ENCODE results near the gene DIPK1A. TPM values are rescaled to one million over a fixed set of nuclear protein-coding genes. Genes with fewer than 3 reads are reported as not detected.

Gene DIPK1A
- total RNA-seq, 1 donor from 2014 or later = 16.0 TPM

- intact Hi-C loops (cut with micrococcal nuclease) = no loop called here
- TF ChIP-seq, protein P1, sequence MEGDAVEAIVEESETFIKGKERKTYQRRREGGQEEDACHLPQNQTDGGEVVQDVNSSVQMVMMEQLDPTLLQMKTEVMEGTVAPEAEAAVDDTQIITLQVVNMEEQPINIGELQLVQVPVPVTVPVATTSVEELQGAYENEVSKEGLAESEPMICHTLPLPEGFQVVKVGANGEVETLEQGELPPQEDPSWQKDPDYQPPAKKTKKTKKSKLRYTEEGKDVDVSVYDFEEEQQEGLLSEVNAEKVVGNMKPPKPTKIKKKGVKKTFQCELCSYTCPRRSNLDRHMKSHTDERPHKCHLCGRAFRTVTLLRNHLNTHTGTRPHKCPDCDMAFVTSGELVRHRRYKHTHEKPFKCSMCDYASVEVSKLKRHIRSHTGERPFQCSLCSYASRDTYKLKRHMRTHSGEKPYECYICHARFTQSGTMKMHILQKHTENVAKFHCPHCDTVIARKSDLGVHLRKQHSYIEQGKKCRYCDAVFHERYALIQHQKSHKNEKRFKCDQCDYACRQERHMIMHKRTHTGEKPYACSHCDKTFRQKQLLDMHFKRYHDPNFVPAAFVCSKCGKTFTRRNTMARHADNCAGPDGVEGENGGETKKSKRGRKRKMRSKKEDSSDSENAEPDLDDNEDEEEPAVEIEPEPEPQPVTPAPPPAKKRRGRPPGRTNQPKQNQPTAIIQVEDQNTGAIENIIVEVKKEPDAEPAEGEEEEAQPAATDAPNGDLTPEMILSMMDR (IDR thresholded peaks at IDR 0.05) = no peak
- CTCF ChIA-PET = interaction anchor here (1.5 kb wide), 1 partner anchor 73 kb away, joined by 3 read pairs; no protein-coding TSS in a partner anchor
- no peaks in the 10 kb centered on the region for H3K27me3 Mint-ChIP-seq
- DNase-seq (no peak), ATAC-seq (ENCODE audit: low read depth) (no peak)
- POLR2A ChIA-PET = interaction anchor here (0.7 kb wide), 1 partner anchor 21 kb away, joined by 3 read pairs; no protein-coding TSS in a partner anchor
- H3K9me3 Mint-ChIP-seq = peaks cover 6% of the 10 kb centered on the region
- peaks cover 45% of the 10 kb centered on the region for H3K4me1 Mint-ChIP-seq
- peaks cover 11% of the 10 kb centered on the region for H3K36me3 Mint-ChIP-seq (ENCODE audit: low read depth)
- no peak overlapping the region for H3K4me3 Mint-ChIP-seq
- H3K27ac Mint-ChIP-seq = no peak overlapping the region
Measured at GRCh38 chr1:92887465-92887864, 73.8 kb downstream of the DIPK1A start.

DNA sequence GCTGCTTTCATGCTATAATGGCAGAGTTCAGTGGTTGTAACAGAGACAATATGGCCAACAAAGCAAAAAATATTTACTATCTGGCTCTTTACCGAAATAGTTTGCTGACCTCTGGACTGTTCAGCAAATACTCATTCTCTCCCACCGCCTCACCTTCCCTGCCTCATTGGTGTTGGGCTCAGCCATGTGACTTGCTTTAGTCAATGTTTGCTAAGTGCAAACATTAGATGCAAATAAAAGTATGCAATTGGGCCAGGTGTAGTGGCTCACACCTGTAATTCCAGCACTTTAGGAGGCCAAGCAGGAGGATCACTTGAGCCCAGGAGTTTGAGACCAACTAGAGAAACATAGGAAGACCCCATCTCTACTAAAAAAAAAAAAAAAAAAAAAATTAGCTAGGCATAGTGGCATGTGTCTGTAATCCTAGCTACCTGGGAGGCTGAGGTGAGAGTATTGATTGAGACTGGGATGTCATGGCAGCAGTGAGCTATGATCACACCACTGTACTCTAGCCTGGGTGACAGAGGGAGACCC, 74.3 kb downstream of the DIPK1A start:
- TF ChIP-seq, protein P1 (IDR thresholded peaks at IDR 0.05) = no peak
- H3K27ac Mint-ChIP-seq = peak overlapping the region; percentile 13
- CTCF ChIA-PET = interaction anchor here (1.5 kb wide), 1 partner anchor 73 kb away, joined by 3 read pairs; no protein-coding TSS in a partner anchor
- peaks cover 11% of the 10 kb centered on the region for H3K36me3 Mint-ChIP-seq (ENCODE audit: low read depth)
- H3K4me3 Mint-ChIP-seq = no peak overlapping the region
- H3K9me3 Mint-ChIP-seq = peaks cover 6% of the 10 kb centered on the region
- intact Hi-C loops (cut with micrococcal nuclease) = no loop called here
- POLR2A ChIA-PET = interaction anchor here (0.7 kb wide), 1 partner anchor 20 kb away, joined by 3 read pairs; no protein-coding TSS in a partner anchor
- H3K4me1 Mint-ChIP-seq = peaks cover 48% of the 10 kb centered on the region
- ATAC-seq (ENCODE audit: low read depth) (no peak), DNase-seq (no peak)
- H3K27me3 Mint-ChIP-seq = no peaks in the 10 kb centered on the region

GRCh38 chr1:92884195-92884594, 77.1 kb downstream of the DIPK1A start:
- POLR2A ChIA-PET = no interaction called here
- intact Hi-C loops (cut with micrococcal nuclease) = no loop called here
- peaks cover 2% of the 10 kb centered on the region for H3K36me3 Mint-ChIP-seq (ENCODE audit: low read depth)
- CTCF ChIA-PET = interaction anchor here (0.6 to 2.5 kb wide), 5 partner anchors 25 to 248 kb away, joined by 3 to 6 read pairs (median 4); no protein-coding TSS in a partner anchor
- no peak overlapping the region for H3K4me3 Mint-ChIP-seq
- H3K27ac Mint-ChIP-seq = no peak overlapping the region
- H3K4me1 Mint-ChIP-seq = peaks cover 53% of the 10 kb centered on the region
- no peaks in the 10 kb centered on the region for H3K27me3 Mint-ChIP-seq
- TF ChIP-seq, protein P1 (IDR thresholded peaks at IDR 0.05) = no peak
- H3K9me3 Mint-ChIP-seq = peaks cover 4% of the 10 kb centered on the region
- DNase-seq (no peak), ATAC-seq (ENCODE audit: low read depth) (no peak)

DNA sequence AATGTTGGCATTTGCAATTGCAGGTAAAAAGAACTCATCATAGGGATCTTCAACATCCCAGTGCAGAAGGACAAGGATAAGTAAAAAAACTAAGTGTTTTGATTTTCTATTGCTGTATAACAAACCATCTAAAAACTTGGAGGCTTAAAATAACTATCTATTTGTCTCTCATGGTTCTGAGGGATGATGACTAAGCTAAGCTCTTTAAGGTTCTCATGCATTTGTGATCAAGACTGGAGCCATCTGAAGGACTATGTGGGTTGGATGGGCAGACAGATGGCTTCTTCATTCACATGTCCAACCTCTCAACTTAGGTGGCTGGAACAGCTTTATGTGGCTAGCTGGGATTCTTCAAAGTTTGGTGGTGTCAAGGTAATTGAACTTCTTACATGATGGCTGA, 78.0 kb downstream of the DIPK1A start:
- ChIA-PET CTCF (interaction anchor here (1.6 to 2.5 kb wide), 3 partner anchors 77 to 179 kb away, joined by 6 to 7 read pairs (median 7); no protein-coding TSS in a partner anchor), POLR2A (interaction anchor here (1.3 kb wide), 1 partner anchor 78 kb away, joined by 6 read pairs; the partner anchor contains the start of gene DIPK1A)
- Mint-ChIP-seq H3K36me3 (ENCODE audit: low read depth) (no peaks in the 10 kb centered on the region), H3K27ac (peak overlapping the region; percentile 79), H3K4me1 (peaks cover 49% of the 10 kb centered on the region), H3K27me3 (no peaks in the 10 kb centered on the region), H3K9me3 (no peaks in the 10 kb centered on the region), H3K4me3 (peak overlapping the region; percentile 24)
- intact Hi-C loops (cut with micrococcal nuclease) = no loop called here
- DNase-seq = no peak
- ATAC-seq (ENCODE audit: low read depth) = no peak
- TF ChIP-seq, protein P1 (IDR thresholded peaks at IDR 0.05) = no peak

DNA sequence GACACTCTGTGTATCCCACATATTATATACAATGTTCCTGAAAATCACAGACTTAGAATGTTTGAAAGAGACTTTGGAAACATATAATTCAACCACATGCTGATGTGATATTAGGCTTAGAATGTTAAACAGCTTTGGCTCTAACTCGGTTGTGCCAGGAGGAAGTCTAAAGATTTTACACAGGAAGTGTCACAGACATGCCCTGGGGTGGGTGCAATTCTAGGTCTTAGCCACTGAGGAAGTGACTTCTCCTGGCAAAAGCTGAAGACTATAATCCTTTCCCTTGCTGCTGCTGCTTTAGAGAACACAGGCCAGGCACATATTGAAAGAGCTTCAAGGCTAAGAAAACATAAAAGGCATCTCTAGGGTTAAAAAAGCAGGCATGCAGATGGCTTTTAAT, 78.4 kb downstream of the DIPK1A start:
- POLR2A ChIA-PET = interaction anchor here (1.3 kb wide), 1 partner anchor 78 kb away, joined by 6 read pairs; the partner anchor contains the start of gene DIPK1A
- CTCF ChIA-PET = interaction anchor here (1.6 to 2.5 kb wide), 3 partner anchors 77 to 180 kb away, joined by 6 to 7 read pairs (median 7); no protein-coding TSS in a partner anchor
- Mint-ChIP-seq H3K27me3 (no peaks in the 10 kb centered on the region), H3K36me3 (ENCODE audit: low read depth) (no peaks in the 10 kb centered on the region), H3K4me3 (peak overlapping the region; percentile 24), H3K9me3 (no peaks in the 10 kb centered on the region), H3K27ac (peak overlapping the region; percentile 68), H3K4me1 (peaks cover 50% of the 10 kb centered on the region)
- intact Hi-C loops (cut with micrococcal nuclease) = no loop called here
- no peak for DNase-seq
- TF ChIP-seq, protein P1 (IDR thresholded peaks at IDR 0.05) = no peak
- peak; percentile 77 for ATAC-seq (ENCODE audit: low read depth)
